Measurements from ENCODE around the gene ENPP1.

- TF ChIP-seq CTCF (conservative IDR thresholded peaks at IDR 0.05) (no peak), ZFX (IDR thresholded peaks at IDR 0.05) (no peak)
These were observed 46.6 kb upstream of the ENPP1 start for GRCh38 chr6:131761060-131761761.
